GM23338 (cell line): ENCODE data around the gene SMNDC1. TPM values are rescaled to one million over a fixed set of nuclear protein-coding genes. Genes with fewer than 3 reads are reported as not detected.

Experiments
- ATAC-seq: fragments of 200-7000 bp; cut with Tn5 transposase; 3 replicates; pipeline ENCODE4 v1.9.1; 2020
- DNase-seq: peaks from one replicate; pipeline ENCODE4 v3.0.0-alpha.2; 2015; ENCODE audit warnings: low spot score
- H2AFZ ChIP-seq: fragments of 200-600 bp; sonication (generic); 2 replicates; pipeline ENCODE4 v1.8.0; 2016; ENCODE audit warnings: antibody characterized with exemption, mild to moderate bottlenecking, moderate library complexity
- H3F3A ChIP-seq: fragments of 200-600 bp; sonication (generic); replicated peaks from 2 replicates; pipeline ENCODE4 v1.8.0; 2017; ENCODE audit warnings: antibody characterized with exemption, mixed run types, low read depth
- H3K27ac ChIP-seq: fragments of 200-600 bp; sonication (generic); 2 replicates; pipeline ENCODE4 v1.6.1; 2016; ENCODE audit warnings: low read depth
- H3K27me3 ChIP-seq: fragments of 200-600 bp; sonication (generic); 2 replicates; pipeline ENCODE4 v1.8.0; 2016; ENCODE audit warnings: mild to moderate bottlenecking, mixed run types, moderate library complexity; ENCODE audit not compliant: insufficient read depth
- H3K36me3 ChIP-seq: fragments of 200-600 bp; sonication (generic); 2 replicates; pipeline ENCODE4 v1.8.0; 2016; ENCODE audit warnings: mild to moderate bottlenecking; ENCODE audit not compliant: insufficient read depth
- H3K4me1 ChIP-seq: fragments of 200-600 bp; sonication (generic); 2 replicates; pipeline ENCODE4 v1.8.0; 2016; ENCODE audit warnings: mild to moderate bottlenecking, moderate library complexity; ENCODE audit not compliant: insufficient read depth
- H3K4me2 ChIP-seq: fragments of 200-600 bp; sonication (generic); 2 replicates; pipeline ENCODE4 v1.7.1; 2017; ENCODE audit warnings: mixed run types
- H3K4me3 ChIP-seq: fragments of 200-600 bp; sonication (generic); 2 replicates; pipeline ENCODE4 v1.6.1; 2016; ENCODE audit warnings: mixed run types
- H3K79me2 ChIP-seq: fragments of 200-600 bp; sonication (generic); replicated peaks from 2 replicates; pipeline ENCODE4 v1.8.0; 2017; ENCODE audit warnings: mild to moderate bottlenecking; ENCODE audit not compliant: insufficient read depth
- H3K9me2 ChIP-seq: fragments of 200-600 bp; sonication (generic); 2 replicates; pipeline ENCODE4 v1.8.0; 2017; ENCODE audit not compliant: insufficient read depth
- H4K20me1 ChIP-seq: fragments of 200-600 bp; sonication (generic); replicated peaks from 2 replicates; pipeline ENCODE4 v1.8.0; 2017; ENCODE audit warnings: mild to moderate bottlenecking; ENCODE audit not compliant: insufficient read depth
- H3K27ac Mint-ChIP-seq: 2 replicates; pipeline ENCODE4 v1.8.0; 2020; ENCODE audit warnings: inconsistent platforms, mild to moderate bottlenecking, moderate library complexity, mixed read lengths
- H3K27me3 Mint-ChIP-seq: 3 replicates; pipeline ENCODE4 v1.8.0; 2022; ENCODE audit warnings: low read depth, mild to moderate bottlenecking, moderate library complexity, mixed read lengths, inconsistent platforms; ENCODE audit not compliant: insufficient read depth, poor library complexity
- H3K36me3 Mint-ChIP-seq: 3 replicates; pipeline ENCODE4 v1.8.0; 2021; ENCODE audit warnings: low read depth, mild to moderate bottlenecking, inconsistent platforms, moderate library complexity, mixed read lengths
- H3K4me1 Mint-ChIP-seq: 3 replicates; pipeline ENCODE4 v1.8.0; 2020; ENCODE audit warnings: mild to moderate bottlenecking, inconsistent platforms, mixed read lengths
- H3K4me3 Mint-ChIP-seq: 3 replicates; pipeline ENCODE4 v1.8.0; 2021; ENCODE audit warnings: moderate library complexity, mild to moderate bottlenecking, inconsistent platforms, mixed read lengths
- H3K9me3 Mint-ChIP-seq: 3 replicates; pipeline ENCODE4 v1.8.0; 2020; ENCODE audit warnings: moderate library complexity, mild to moderate bottlenecking, inconsistent platforms, mixed read lengths
- CREB1 ChIP-seq: fragments of 250-450 bp; sonication (Bioruptor Pico); IDR thresholded peaks from 2 replicates; pipeline ENCODE4 v1.5.0; 2020; ENCODE audit warnings: low read depth, mild to moderate bottlenecking, moderate library complexity
- ETS1 ChIP-seq: IDR thresholded peaks from 2 replicates; pipeline ENCODE4 v1.6.1; 2016; ENCODE audit warnings: antibody characterized with exemption
- EZH2 ChIP-seq: fragments of 200-600 bp; sonication (generic); IDR thresholded peaks from one replicate; pipeline ENCODE4 v1.8.0; 2017; ENCODE audit warnings: antibody characterized with exemption, mild to moderate bottlenecking, low read depth; ENCODE audit not compliant: unreplicated experiment
- EZH2phosphoT487 ChIP-seq: fragments of 200-600 bp; sonication (generic); IDR thresholded peaks from one replicate; pipeline ENCODE4 v1.8.1; 2018; ENCODE audit warnings: antibody characterized with exemption; ENCODE audit not compliant: unreplicated experiment
- JUNB ChIP-seq: IDR thresholded peaks from one replicate; pipeline ENCODE4 v1.6.1; 2016; ENCODE audit warnings: antibody characterized with exemption; ENCODE audit not compliant: unreplicated experiment
- NANOG ChIP-seq: IDR thresholded peaks from 2 replicates; pipeline ENCODE4 v1.6.1; 2016; ENCODE audit warnings: antibody characterized with exemption, borderline replicate concordance
- POLR2AphosphoS5 ChIP-seq: IDR thresholded peaks from 2 replicates; pipeline ENCODE4 v1.6.1; 2016; ENCODE audit warnings: antibody characterized with exemption, low read depth
- REST ChIP-seq: IDR thresholded peaks from one replicate; pipeline ENCODE4 v1.6.1; 2018; ENCODE audit warnings: antibody characterized with exemption; ENCODE audit not compliant: unreplicated experiment
- STAT1 ChIP-seq: IDR thresholded peaks from one replicate; pipeline ENCODE4 v1.6.1; 2016; ENCODE audit warnings: antibody characterized with exemption; ENCODE audit not compliant: unreplicated experiment
- ZNF114 ChIP-seq: fragments of 250-450 bp; sonication (Bioruptor Pico); IDR thresholded peaks from 2 replicates; pipeline ENCODE4 v1.5.0; 2020; ENCODE audit warnings: mild to moderate bottlenecking, moderate library complexity
- ZNF331 ChIP-seq: fragments of 250-450 bp; sonication (Bioruptor Pico); IDR thresholded peaks from 2 replicates; pipeline ENCODE4 v1.5.0; 2020; ENCODE audit warnings: low read depth, mild to moderate bottlenecking, moderate library complexity
- ZNF462 ChIP-seq: fragments of 250-450 bp; sonication (Bioruptor Pico); IDR thresholded peaks from 2 replicates; pipeline ENCODE4 v1.5.0; 2020; ENCODE audit warnings: mild to moderate bottlenecking, moderate library complexity
- polyA plus RNA-seq: library from polyadenylated mRNA; unstranded; fragments of >200 nt; fragmentation: Nextera tagmentation; extraction: Ambion mirVana; gene quantifications from 2 replicates; pipeline ENCODE4 v1.2.1, GENCODE V29; 2016
- total RNA-seq: library from RNA; depleted of rRNA; stranded (reverse); fragments of >200 nt; shearing (Covaris generic); gene quantifications from 2 replicates; pipeline ENCODE4 v1.2.3, GENCODE V29; 2014
- TF ChIP-seq, protein P1 (sequence below), 2 experiments: fragments of 200-600 bp in 1 of 2; sonication (generic) in 1 of 2; conservative IDR thresholded peaks; 2 replicates each; pipeline versions ENCODE4 v1.5.1 to v1.6.1; 2016 to 2017; ENCODE audit warnings: antibody characterized with exemption in 2 of 2, low read depth in 2 of 2, mild to moderate bottlenecking in 2 of 2, moderate library complexity in 1 of 2

The SMNDC1 gene
- total and polyA plus RNA-seq, 2 experiments from 2014 or later: 28.4 to 45.1 TPM

DNA sequence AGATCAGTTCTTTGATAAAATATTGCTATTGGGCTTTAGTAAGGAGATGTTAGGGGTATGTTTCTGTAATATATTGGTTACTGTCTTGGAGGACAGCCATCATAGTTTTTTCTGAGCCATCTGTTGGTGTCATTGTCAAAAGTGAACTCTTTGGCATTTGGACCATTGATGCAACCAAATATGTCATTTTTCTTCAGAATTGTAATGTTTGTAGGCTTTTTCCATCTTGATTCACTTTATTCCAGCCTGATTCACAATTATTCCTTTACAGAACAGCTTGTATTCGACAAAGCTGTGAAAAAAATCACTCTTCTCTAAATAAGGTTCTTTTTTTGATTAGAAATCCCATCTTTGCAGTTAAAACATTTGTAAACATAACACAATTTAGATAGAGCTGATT is 37.4 kb downstream of the SMNDC1 start:
- Mint-ChIP-seq H3K36me3 (no peaks in the 10 kb centered on the region), H3K4me1 (no peaks in the 10 kb centered on the region; the same call in 2 of the 3 replicates)
- TF ChIP-seq JUNB: no peak
- TF ChIP-seq ZNF114 (CRISPR knock-in tag): no peak
- TF ChIP-seq EZH2phosphoT487: no peak
- no peak for TF ChIP-seq REST
- TF ChIP-seq ETS1: no peak
- TF ChIP-seq CREB1: no peak
- no peak for TF ChIP-seq ZNF331 (CRISPR knock-in tag)
- no peak for TF ChIP-seq STAT1
- TF ChIP-seq EZH2: no peak
- no peak for TF ChIP-seq NANOG
- TF ChIP-seq POLR2AphosphoS5: no peak
- no peak for TF ChIP-seq ZNF462 (CRISPR knock-in tag)
- TF ChIP-seq, protein P1, sequence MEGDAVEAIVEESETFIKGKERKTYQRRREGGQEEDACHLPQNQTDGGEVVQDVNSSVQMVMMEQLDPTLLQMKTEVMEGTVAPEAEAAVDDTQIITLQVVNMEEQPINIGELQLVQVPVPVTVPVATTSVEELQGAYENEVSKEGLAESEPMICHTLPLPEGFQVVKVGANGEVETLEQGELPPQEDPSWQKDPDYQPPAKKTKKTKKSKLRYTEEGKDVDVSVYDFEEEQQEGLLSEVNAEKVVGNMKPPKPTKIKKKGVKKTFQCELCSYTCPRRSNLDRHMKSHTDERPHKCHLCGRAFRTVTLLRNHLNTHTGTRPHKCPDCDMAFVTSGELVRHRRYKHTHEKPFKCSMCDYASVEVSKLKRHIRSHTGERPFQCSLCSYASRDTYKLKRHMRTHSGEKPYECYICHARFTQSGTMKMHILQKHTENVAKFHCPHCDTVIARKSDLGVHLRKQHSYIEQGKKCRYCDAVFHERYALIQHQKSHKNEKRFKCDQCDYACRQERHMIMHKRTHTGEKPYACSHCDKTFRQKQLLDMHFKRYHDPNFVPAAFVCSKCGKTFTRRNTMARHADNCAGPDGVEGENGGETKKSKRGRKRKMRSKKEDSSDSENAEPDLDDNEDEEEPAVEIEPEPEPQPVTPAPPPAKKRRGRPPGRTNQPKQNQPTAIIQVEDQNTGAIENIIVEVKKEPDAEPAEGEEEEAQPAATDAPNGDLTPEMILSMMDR (conservative IDR thresholded peaks at IDR 0.05; ENCODE audit: low read depth in 2 of 2): no peak

More for the DNA sequence above, 37.4 kb downstream of the SMNDC1 start:
- Mint-ChIP-seq H3K27ac (no peak overlapping the region), H3K4me3 (no peak overlapping the region), H3K9me3 (no peaks in the 10 kb centered on the region), H3K27me3 (no peaks in the 10 kb centered on the region)
- no peaks in the 10 kb centered on the region for H3K9me2 ChIP-seq
- 0 out of 2 replicates have a peak, but pooled peaks cover 8% of the 10 kb centered on the region for H4K20me1 ChIP-seq
- ATAC-seq (no peak), DNase-seq (no peak)
- H3K36me3 ChIP-seq: no peaks in the 10 kb centered on the region
- no peak overlapping the region for H3K27ac ChIP-seq
- no peaks in the 10 kb centered on the region for H3K79me2 ChIP-seq
- H3K4me1 ChIP-seq: no peaks in the 10 kb centered on the region
- no peak overlapping the region for H3K4me3 ChIP-seq
- H3F3A ChIP-seq: no peaks in the 10 kb centered on the region
- no peak overlapping the region for H2AFZ ChIP-seq
- no peaks in the 10 kb centered on the region for H3K27me3 ChIP-seq
- H3K4me2 ChIP-seq: no peak overlapping the region
